Activated CD8-positive, alpha-beta memory T cell treated with anti-CD3 and anti-CD28 coated beads, Interleukin-2, amount 50 U/mL, for 24 hours (primary cell): ENCODE results near the gene TNFRSF18.

Experiments
- DNase-seq: peaks from one replicate; pipeline ENCODE4 v3.0.0-alpha.2; 2020; ENCODE audit errors: extremely low read depth

TNFRSF18 gene

DNA sequence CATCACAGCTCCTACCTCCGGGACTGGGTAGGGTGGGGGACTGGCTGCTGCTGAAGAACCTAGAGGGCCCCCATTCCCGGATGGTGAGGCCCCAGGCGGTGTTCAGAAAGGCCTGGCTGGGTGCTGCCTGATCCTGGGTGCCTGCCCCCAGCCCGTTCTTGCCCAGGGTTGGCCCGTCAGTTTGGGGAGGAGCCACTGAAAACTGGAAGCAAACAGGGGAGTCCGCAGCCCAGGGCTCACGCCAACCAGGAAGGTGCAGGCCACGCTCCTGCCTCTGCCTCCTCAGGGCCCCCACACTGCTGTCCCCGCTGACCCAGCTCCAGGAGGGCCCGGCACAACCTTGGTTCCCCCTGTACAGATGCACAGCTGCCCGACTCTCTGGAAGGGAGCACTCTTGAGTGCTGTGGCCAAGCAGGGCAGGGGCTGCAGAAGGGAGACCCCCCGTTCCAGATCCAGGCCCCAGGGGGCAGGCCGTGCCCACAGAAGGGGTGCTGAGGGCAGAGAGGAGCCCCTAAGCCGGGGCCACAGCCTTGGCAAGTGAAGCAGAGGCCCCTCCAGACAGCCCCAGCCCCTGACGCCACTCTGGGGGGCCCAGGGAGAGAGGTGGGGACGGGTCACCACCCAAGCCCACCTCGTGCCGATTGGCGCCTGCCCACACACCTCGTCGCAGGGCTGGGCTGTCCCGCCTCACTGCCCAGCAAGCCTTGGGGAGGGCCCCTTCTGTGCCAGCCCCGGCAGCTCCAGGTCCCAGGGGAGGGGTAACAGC is 34.6 kb upstream of the TNFRSF18 start:
- no peak for DNase-seq

DNA sequence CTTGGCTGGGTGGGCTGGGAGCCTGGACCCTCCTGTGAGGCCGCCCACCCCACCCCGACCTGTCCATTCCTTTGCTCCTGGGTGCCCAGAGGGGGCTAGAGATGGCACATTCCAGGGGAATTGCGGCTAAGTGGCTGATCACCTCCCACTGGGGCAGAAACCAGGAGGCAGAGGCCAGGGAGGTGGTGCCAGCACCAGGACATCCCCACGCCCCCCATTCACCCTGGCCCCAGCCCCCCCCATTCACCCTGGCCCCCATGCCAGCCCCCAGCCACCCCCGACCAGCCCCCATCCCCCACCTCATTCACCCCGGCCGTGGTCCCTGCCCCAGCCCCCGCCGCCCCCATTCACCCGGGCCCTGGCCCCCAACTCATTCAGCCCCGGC is 33.9 kb upstream of the TNFRSF18 start:
- DNase-seq, result no peak

DNA sequence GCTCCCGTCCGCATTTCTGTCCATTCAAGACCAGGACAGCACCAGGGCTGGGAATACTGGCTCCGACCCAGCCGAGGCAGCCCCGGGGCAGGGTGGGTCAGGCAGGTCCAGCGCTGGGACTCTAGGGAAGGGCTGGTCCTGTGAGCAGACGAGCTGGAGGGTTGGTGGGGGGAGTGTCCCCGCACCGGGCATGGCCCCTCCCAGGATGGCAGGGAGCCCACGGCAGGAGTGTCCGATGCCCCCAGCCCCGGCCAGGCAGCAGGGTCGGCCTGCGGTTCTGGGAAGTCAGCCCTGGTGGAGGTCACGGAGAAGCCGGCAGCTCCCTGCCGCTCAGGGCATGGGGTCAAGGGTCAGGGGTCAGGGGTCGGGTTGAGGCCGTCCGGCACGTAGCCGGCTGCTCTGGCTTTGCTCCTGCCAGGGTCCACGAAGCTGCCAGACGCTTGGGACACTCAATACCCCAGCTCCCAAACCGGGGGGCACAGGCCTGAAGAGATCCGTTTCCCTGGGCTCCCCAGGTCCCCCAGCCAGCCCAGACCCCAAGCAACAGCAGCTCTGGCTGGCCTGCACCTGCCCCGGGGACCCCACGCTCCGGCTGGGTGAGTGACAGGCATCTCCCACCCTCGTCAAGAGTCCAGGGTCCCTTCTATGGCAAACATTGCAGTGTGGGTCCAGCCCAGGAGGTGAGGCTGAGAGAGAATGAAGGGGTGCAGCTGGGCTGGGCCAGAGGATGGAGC is 33.4 kb upstream of the TNFRSF18 start:
- DNase-seq, result no peak

DNA sequence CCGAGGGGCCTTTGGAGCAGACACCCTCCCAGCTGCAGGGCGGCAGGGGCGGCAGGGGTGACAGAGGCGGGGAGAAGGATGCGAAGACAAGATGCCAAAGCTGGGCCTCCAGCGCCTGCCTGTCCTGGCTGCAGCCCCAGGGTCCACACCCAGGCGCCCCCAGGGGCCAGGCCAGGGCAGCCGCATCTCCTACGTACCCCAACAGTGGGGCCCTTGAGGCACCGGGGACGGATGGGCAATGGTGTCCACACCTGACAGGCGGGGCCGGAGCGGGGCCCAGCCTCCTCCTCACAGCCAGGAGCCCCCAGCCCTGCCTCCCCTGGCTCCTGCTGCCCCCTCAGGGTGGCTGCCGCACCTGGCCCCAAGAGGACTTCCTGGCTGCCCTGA is 32.8 kb upstream of the TNFRSF18 start:
- DNase-seq, result no peak

DNA sequence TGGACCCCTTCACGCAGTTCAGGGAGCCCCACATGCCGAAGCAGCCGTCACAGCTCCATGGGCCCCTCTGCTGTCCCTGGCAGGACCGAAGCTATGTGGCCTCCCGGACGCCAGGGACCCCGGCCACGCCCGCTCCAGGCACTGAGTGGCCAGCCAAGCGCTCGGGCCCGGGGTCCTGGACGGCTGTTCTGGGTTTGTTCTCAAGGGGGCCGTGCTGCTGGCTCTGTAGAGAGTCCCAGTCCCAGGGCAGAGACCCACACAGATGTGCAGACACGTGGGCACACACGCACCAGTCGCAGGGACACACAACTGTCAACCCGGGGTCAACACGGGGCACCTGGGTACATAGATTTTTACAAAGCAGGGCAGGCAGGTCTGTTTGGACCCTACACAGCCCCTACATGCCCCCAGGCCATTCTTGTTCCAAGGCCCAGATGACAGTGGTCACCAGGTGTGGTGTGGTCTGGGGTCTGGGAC is 32.3 kb upstream of the TNFRSF18 start:
- no peak for DNase-seq

DNA sequence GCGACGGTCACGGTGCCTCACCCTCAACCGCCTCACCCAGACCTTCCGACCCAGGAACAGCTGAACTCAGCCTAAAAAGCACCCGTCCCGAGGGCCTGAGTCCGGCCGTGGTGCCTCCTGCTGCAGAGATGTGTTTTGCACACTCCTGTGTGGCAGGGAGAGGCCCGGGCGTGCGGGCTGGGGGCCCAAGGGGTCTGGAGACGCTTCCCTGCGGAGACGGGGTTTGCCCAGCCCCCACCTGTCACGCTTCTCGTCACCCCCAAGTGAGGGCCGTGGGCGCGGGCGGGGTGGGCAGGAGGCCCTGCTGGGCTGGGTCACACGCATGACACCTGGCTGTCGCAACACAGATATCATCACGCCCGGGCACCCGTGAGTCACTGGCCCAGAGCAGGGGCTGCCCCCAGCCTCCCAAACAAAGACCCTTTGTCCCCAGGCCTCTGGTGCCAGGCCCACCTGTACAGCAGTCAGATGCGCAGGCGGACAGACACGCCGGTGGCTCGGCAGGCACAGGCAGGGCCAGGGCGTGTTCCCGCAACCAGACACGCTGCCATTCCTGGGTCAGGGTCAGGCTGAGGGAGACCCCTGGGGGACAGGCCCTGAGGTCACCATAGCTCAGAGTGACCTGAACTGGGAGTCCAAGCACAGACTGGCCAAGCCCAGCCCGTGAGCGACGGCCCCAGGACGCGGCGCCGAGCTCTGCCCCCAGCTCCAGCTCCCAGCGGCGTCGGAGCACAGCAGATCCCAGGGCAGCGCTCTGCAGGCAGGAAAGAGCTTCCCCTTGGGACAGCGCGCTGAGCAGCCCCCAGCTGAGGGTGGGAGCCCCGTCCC is 31.7 kb upstream of the TNFRSF18 start:
- DNase-seq, result no peak

DNA sequence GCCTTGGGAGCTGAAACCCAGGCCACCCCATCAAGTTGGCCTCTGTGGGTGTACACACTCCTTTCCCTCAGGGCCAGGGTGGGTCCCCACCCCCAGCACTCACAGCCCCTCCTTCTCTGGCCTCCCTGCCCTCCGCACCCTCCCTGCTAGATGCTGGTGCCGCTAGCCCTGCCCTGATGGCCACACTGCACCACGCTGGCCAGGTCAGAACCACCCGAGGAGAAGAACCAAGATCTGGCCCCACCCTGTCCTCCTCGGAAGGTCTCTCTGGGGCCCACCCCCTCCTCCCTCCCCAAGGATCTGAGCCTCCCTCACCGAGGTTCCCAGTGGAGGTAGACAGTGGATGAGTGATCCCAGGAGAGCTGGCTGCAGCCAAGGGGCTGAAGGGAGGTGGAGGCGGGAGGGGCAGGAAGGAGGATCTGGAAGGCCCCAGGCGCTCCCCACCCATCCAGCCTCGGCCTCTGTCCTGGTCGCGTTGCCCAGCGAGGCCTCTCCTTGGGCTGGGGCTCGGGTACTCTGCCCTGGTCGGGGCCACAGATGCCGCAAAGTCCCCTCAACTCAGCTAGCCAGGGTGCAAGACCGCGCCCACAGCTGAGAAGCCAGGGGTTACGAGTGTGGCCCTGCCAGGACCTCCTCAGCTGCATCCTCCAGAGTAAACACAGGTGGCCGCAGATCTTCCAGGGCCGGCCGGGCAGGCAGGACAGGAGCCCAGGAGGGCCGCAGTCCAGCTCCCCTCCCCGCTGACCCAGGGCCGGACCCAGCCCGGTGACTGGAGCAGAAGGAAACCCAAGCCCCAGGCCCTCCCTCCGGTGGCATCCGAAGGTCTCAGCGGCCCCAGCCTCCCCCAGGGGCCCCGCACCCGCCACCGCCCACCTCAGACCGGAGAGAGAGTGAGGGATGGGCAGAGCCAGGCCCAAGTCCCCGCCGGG is 30.8 kb upstream of the TNFRSF18 start:
- no peak for DNase-seq

DNA sequence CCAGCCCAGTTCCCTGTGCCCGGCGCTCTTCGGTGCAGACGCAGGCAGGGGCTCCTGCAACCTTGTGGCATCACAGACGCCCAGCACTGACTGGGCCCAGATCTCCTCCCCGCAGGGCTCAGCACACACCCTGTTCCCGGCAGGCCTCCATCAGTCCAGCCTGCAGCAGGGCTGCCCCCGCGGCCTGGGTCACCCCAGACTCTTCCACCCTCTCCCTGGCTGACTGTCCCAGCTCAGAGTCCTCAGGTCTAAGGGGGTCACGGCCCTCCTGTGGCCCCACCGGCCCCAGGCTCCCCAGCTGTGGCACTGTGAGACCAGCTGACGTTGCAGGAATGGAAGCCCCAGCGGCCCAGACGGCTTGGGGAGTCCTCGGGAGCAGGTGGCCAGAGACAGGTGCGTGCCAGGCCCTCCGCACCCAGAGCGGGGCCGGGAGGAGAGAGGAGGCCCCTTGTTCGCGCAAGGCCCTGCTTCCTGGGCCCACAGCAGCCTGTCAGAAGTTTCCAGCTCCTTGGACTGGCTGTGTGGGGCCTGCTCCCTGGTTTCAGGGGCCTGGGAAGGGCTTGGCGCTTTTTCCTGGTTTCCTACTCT is 29.9 kb upstream of the TNFRSF18 start:
- DNase-seq, result no peak

DNA sequence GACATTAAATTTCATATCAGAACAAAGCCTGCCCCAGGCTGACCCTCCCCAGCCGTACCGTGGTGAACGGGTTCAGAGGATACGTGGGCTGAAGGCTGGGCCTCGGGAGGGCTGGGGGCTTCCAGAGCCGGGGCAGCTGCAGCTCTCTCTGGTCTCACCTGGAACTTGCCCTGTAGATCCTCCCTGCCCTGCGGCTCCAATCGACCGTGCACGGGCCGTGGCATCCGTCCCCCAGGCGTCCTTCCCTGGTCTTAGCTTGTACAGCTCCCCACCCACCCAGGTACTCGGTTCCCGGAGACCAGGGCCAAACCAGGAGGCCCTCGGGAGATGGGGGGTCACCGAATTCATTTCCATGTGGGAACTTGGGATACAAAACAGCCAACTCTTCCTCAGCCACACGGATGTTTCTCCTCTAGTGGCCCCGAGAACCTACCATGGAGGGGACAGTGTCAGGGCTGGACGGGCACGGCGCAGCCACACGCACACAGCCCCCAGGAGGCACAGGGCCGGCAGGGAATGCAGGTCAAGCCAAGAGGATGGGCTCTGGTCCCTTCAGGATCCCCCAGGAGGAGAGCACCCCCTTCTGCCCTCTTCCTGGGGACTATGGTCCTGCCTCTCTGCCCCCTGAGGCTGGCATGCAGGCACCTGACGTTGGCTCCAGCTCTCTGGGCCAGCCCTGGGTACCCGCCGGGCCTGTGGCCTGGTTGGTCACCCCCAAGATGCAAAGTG is 28.8 kb upstream of the TNFRSF18 start:
- no peak for DNase-seq

DNA sequence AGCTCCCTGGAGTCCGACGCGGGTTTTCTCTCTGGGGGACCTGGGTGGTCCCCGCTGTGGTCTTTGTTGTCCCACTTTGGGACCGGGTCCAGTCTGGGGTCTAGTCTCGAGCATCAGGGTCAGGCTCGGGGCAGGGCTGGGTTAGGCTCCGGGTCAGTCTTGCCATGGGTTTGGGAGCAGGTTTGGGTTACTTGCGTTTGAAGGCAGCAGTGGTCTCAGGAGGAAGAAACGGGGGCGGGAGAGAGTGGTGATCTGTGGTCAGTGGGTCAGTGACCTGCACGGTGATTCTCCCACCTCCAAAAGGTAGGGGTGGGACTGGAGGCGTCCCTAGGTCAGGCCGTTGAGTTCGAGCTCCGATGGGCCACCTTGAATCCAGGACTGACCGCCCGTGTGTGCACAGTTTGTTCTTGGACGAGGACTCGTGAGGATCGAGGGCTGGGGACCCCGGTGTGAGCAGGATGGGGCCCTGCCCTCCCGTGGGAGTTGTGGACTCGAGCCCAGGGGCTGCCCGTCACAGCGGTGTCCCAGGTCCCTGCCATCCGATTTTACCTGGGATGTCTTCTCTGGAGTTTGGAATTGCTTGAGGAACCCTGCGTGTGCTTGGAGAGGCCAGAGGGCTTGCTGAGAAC is 27.9 kb upstream of the TNFRSF18 start:
- no peak for DNase-seq

DNA sequence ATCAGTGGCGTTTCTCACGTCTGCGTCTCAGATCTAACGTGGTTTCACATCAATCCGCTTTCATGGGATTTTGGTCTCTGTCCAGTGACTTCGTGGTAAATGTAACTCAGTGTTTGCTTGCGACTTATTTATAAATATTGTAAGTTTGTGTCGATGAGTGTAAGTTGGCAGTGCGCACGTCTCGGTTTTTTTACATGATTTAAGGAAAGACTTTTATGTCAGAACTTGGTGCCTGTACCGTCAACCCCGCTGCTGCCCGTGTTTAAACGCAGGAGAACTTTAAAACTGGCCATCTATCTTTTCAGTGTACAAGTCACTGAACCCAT is 27.1 kb upstream of the TNFRSF18 start:
- no peak for DNase-seq

DNA sequence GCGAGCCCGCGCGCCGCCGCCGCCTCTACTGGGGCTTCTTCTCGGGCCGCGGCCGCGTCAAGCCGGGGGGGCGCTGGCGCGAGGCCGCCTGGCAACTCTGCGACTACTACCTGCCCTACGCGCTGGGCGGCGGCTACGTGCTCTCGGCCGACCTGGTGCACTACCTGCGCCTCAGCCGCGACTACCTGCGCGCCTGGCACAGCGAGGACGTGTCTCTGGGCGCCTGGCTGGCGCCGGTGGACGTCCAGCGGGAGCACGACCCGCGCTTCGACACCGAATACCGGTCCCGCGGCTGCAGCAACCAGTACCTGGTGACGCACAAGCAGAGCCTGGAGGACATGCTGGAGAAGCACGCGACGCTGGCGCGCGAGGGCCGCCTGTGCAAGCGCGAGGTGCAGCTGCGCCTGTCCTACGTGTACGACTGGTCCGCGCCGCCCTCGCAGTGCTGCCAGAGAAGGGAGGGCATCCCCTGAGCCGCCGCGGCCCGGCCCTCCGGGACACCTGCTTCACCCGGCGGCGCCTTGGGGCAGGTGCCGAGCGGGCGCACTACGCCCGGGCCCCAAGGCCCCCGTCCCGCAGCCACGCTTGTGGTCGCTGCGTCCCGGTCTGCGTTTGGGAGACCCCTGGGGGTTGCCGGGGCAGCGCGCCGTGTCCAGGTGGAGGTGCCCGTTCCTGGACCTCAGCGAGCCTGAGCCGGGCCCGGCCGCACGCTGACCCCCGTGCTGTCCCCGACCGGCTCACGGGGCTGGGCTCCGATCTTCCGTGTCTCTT is 26.6 kb upstream of the TNFRSF18 start:
- DNase-seq, result no peak

DNA sequence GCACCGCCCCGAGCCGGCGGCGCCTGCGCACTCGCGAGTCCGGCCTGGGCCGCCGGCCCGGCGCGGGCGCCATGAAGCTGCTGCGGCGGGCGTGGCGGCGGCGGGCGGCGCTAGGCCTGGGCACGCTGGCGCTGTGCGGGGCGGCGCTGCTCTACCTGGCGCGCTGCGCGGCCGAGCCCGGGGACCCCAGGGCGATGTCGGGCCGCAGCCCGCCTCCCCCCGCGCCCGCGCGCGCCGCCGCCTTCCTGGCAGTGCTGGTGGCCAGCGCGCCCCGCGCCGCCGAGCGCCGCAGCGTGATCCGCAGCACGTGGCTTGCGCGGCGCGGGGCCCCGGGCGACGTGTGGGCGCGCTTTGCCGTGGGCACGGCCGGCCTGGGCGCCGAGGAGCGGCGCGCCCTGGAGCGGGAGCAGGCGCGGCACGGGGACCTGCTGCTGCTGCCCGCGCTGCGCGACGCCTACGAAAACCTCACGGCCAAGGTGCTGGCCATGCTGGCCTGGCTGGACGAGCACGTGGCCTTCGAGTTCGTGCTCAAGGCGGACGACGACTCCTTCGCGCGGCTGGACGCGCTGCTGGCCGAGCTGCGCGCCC is 25.9 kb upstream of the TNFRSF18 start, which contains the start of gene B3GALT6:
TSS of gene B3GALT6 (plus strand) at position 30 of the 588 bp plus-strand sequence. CDS start at position 72, 42 bp downstream.
- DNase-seq, result no peak

DNA sequence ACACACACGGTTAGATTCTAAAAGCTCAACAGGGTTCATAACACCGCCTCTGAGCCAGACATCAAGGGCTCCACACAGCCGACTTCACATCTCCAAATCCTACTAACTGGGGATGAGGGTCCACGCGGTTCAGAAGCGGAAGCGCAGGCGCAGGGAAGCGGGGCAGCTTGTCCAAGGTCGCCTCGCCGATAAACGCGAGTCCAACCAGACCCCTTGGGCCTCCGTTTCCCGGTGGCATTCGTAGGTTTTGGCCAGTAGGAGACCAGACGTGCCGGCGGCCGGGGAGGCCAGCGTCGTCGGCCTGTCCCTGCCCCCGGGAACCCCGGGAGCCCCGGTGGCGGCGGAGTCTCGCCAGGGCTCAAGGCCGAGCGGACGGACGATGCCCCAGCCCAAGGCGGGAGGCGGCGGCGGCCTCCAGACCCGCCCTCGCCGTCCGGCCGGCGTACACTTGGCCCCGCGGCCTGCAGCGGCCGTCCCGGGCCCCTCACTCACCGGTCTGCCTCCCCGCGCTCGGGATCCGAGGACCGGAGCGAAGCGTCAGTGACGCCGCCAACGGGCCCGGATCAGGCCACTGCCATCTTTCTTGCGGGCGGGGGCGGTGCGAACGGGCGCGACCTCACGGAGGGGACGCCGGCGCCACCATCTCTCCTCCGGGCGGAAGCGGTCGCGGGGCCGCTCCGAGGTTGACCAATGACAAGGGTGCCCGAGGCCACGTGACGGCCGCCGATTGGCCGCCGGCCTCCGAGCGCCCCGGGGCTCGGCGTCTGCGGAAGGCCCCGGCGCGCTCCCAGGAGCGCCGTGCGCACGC is 25.2 kb upstream of the TNFRSF18 start, which contains the start of gene SDF4:
TSS of gene SDF4 (minus strand) at position 602 of the 808 bp plus-strand sequence. CDS start 3,229 bp downstream, outside the sequence.
- DNase-seq, result peak; percentile 83

DNA sequence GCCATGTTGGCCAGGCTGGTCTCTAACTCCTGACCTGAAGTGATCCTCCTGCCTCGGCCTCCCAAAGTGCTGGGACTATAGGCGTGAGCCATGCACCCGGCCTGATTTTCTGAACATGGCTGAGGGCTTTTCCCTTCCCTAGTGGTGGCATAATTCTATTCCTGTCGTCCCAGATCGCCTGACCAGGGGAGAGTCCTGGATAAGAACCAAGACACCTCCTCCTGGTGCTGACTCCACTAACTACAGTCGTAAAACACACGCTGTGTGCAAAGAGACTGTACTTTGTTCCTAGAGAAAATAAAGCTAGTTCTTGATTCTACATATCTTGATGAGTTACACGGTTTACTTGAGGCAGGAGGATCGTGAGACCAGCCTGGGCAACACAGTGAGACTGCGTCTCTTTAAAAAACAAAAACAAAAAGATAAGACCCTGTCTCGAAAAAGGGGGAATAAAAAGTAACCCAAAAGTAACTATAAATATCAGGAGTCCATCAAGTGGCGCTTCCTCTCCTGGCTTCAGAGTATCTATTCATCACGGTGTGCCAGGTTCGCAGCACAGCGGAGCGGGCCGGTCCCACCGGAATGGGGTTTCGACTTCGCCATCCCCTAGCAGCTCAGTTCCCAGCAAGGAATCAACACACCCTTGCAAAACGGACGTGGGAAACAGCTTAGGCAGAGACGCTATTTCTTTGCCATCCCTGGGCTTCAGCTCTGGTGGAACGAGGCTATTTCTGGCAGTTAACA is 24.4 kb upstream of the TNFRSF18 start:
- no peak for DNase-seq

DNA sequence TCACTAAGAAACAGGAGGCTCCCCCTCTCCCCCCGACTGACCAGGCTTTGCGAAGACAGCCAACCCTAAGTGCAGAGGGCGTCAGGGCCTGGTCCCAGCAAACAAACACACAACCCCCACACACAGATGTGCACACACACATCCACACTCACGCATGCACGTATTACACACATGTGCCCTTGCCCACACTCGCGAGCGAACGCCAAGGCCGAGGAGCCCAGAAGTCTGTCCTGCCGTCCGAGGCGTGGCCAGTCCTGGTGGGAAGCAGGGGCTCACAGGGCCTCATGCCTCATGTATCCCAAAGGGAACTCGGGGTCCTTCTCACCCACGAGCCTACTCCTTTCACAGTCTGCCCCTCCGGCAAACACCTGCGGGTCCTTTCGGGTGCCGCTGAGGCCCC is 23.4 kb upstream of the TNFRSF18 start:
- no peak for DNase-seq
